Sigmoid colon (tissue), 4 donors: ENCODE data around the gene PIM3.

Experiments
- EP300 ChIP-seq, 4 donors: sonication (generic); formaldehyde crosslinking; IDR thresholded peaks; one replicate each; pipeline ENCODE4 v1.6.1; 2017; ENCODE audit warnings: antibody characterized with exemption in 4 of 4
- POLR2AphosphoS5 ChIP-seq, 4 donors: sonication (generic); formaldehyde crosslinking; IDR thresholded peaks; one replicate each; pipeline ENCODE4 v1.6.1; 2017; ENCODE audit warnings: antibody characterized with exemption in 4 of 4
- TF ChIP-seq, protein P1 (sequence below), 4 experiments: fragments of 450-650 bp in 3 of 4; fragments of 200-600 bp in 1 of 4; IDR thresholded peaks; one replicate each; pipeline ENCODE4 v1.5.1; 2016 to 2019; ENCODE audit warnings: antibody characterized with exemption in 4 of 4, mild to moderate bottlenecking in 3 of 4, moderate library complexity in 2 of 4

DNA sequence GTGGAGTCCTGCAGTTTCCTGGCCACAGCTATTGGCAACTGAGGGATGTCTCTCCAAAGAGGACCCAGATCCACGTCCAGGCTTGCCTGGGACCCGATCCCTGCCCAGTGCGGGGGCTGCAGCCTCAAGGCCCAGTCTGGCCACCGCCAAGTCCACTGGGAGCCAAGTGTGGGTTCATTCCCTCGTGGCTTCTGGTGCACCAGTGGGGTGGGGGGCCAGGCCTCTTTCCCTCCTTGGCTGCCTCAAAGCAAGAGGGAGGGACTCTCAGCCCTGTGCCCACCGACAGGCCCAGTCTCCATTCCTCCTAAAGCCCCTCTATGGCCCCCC, 13.3 kb upstream of the PIM3 start:
- TF ChIP-seq EP300 (IDR thresholded peaks at IDR 0.05) (no peak), POLR2AphosphoS5 (IDR thresholded peaks at IDR 0.05) (no peak)
- TF ChIP-seq, protein P1, sequence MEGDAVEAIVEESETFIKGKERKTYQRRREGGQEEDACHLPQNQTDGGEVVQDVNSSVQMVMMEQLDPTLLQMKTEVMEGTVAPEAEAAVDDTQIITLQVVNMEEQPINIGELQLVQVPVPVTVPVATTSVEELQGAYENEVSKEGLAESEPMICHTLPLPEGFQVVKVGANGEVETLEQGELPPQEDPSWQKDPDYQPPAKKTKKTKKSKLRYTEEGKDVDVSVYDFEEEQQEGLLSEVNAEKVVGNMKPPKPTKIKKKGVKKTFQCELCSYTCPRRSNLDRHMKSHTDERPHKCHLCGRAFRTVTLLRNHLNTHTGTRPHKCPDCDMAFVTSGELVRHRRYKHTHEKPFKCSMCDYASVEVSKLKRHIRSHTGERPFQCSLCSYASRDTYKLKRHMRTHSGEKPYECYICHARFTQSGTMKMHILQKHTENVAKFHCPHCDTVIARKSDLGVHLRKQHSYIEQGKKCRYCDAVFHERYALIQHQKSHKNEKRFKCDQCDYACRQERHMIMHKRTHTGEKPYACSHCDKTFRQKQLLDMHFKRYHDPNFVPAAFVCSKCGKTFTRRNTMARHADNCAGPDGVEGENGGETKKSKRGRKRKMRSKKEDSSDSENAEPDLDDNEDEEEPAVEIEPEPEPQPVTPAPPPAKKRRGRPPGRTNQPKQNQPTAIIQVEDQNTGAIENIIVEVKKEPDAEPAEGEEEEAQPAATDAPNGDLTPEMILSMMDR (IDR thresholded peaks at IDR 0.05) = no peak
